Keratinocyte (primary cell): ENCODE data around the gene BCAP31. TPM values are rescaled to one million over a fixed set of nuclear protein-coding genes. Genes with fewer than 3 reads are reported as not detected.

Source experiments
- DNase-seq: peaks from one replicate; pipeline ENCODE4 v3.0.0-alpha.2; 2011; ENCODE audit warnings: low read depth, missing footprints, low spot score
- FAIRE-seq: peaks from 2 replicates; lab custom pipeline; 2011; peaks lifted over from hg19 to GRCh38; lab: Jason Lieb, UNC
- H2AFZ ChIP-seq: 2 replicates; pipeline ENCODE4 v1.6.0; 2012; ENCODE audit warnings: low read length, control low read depth, inconsistent platforms; ENCODE audit not compliant: control insufficient read depth
- H3K27ac ChIP-seq: 2 replicates; pipeline ENCODE4 v1.5.1; 2011; ENCODE audit warnings: low read length; ENCODE audit not compliant: control insufficient read depth, insufficient read depth
- H3K27me3 ChIP-seq: 3 replicates; pipeline ENCODE4 v1.6.0; 2011; ENCODE audit warnings: low read length; ENCODE audit not compliant: control insufficient read depth, insufficient read depth; ENCODE audit errors: extremely low read depth
- H3K36me3 ChIP-seq, 2 experiments: 2 replicates in 1 of 2; 3 replicates in 1 of 2; pipeline ENCODE4 v1.5.1; 2011; ENCODE audit warnings: low read length in 2 of 2, mild to moderate bottlenecking in 1 of 2; ENCODE audit not compliant: control insufficient read depth in 2 of 2, insufficient read depth in 2 of 2; ENCODE audit errors: extremely low read depth in 1 of 2
- H3K4me1 ChIP-seq: 3 replicates; pipeline ENCODE4 v1.5.1; 2011; ENCODE audit warnings: low read length; ENCODE audit not compliant: control insufficient read depth, insufficient read depth; ENCODE audit errors: extremely low read depth
- H3K4me2 ChIP-seq: 3 replicates; pipeline ENCODE4 v1.6.0; 2011; ENCODE audit warnings: low read depth, low read length; ENCODE audit not compliant: control insufficient read depth, insufficient read depth; ENCODE audit errors: extremely low read depth
- H3K4me3 ChIP-seq, 3 experiments: fragments of 200-600 bp in 1 of 3; sonication (generic) in 1 of 3; 2 replicates in 2 of 3; 3 replicates in 1 of 3; pipeline ENCODE4 v1.5.1; 2011 to 2016; ENCODE audit warnings: low read length in 3 of 3, mild to moderate bottlenecking in 3 of 3, control low read depth in 2 of 3, inconsistent platforms in 1 of 3, low read depth in 1 of 3, mixed read lengths in 1 of 3, mixed run types in 1 of 3, moderate library complexity in 1 of 3; ENCODE audit not compliant: control insufficient read depth in 2 of 3, insufficient read depth in 2 of 3; ENCODE audit errors: extremely low read depth in 1 of 3
- H3K79me2 ChIP-seq: 2 replicates; pipeline ENCODE4 v1.6.0; 2012; ENCODE audit warnings: low read length; ENCODE audit not compliant: control insufficient read depth, insufficient read depth
- H3K9ac ChIP-seq: 3 replicates; pipeline ENCODE4 v1.6.0; 2011; ENCODE audit warnings: low read length; ENCODE audit not compliant: control insufficient read depth, insufficient read depth; ENCODE audit errors: extremely low read depth
- H3K9me1 ChIP-seq: 3 replicates; pipeline ENCODE4 v1.6.0; 2011; ENCODE audit warnings: low read length; ENCODE audit not compliant: control insufficient read depth, insufficient read depth; ENCODE audit errors: extremely low read depth
- H3K9me3 ChIP-seq: 2 replicates; pipeline ENCODE4 v1.5.1; 2012; ENCODE audit warnings: low read depth, low read length; ENCODE audit not compliant: control insufficient read depth
- H4K20me1 ChIP-seq: 3 replicates; pipeline ENCODE4 v1.6.0; 2011; ENCODE audit warnings: low read length; ENCODE audit not compliant: control insufficient read depth, insufficient read depth; ENCODE audit errors: extremely low read depth
- EZH2 ChIP-seq: IDR thresholded peaks from one replicate; pipeline ENCODE4 v1.6.1; 2012; ENCODE audit warnings: inconsistent platforms, mild to moderate bottlenecking, low read length, moderate library complexity
- dilution Hi-C: fragments of 300-500 bp; cut with MboI; formaldehyde crosslinking; loops from one replicate; pipeline ENCODE4 v1.7.0; 2020; ENCODE audit warnings: low sequenced_read_pairs; ENCODE audit not compliant: extremely low pct_ligation_motif_present
- polyA plus RNA-seq, 5 experiments: library from polyadenylated mRNA; depleted of rRNA in 3 of 5; stranded (reverse) in 3 of 5; stranded (forward) in 1 of 5; unstranded in 1 of 5; fragments of >200 nt; gene quantifications; 1 replicate in 1 of 5; 2 replicates in 3 of 5; 3 replicates in 1 of 5; pipeline versions ENCODE4 v1.2.1 to v1.2.3, GENCODE V29; 2011 to 2012; ENCODE audit warnings: missing spikeins in 2 of 5, low read depth in 1 of 5, low replicate concordance in 1 of 5
- TF ChIP-seq, protein P1 (sequence below), 3 experiments: IDR thresholded peaks in 1 of 3; conservative IDR thresholded peaks in 1 of 3; optimal IDR thresholded peaks in 1 of 3; 2 replicates in 2 of 3; 3 replicates in 1 of 3; pipeline versions ENCODE3 to v1.5.1; 2011; ENCODE audit warnings: low read length in 3 of 3, mild to moderate bottlenecking in 3 of 3, moderate library complexity in 2 of 3, control low read depth in 1 of 3, inconsistent platforms in 1 of 3; ENCODE audit not compliant: insufficient read depth in 2 of 3; ENCODE audit errors: extremely low read depth in 1 of 3

The BCAP31 gene
- polyA plus RNA-seq, 1 donor (not counting 4 experiments of a cell fraction or from before 2014, with no cell fraction given), result 262 TPM

DNA sequence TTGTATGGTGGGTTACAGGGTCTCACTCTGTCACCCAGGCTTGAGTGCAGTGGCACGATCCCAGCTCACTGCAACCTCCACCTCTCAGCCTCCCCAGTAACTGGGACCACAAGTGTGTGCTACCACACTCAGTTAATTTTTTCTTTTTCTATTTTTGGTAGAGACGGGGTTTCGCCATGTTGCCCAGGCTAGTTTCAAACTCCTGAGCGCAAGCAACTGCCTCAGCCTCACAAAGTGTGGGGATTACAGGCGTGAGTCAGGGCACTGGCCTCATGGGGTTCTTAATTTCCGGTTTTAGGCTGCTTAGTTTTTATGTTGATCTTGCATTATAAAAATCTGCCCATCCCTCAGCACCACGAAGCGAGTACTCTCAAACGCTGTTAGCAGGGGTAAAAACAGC is 6.7 kb downstream of the BCAP31 start:
- Histone ChIP-seq H3K9me3 (no peaks in the 10 kb centered on the region), H3K27ac (no peak overlapping the region), H2AFZ (no peak overlapping the region), H3K36me3 (peaks cover 7 to 14% of the 10 kb centered on the region in 2 experiments), H4K20me1 (peaks cover 2% of the 10 kb centered on the region), H3K4me1 (peaks cover 26% of the 10 kb centered on the region), H3K79me2 (peaks cover 27% of the 10 kb centered on the region), H3K9ac (no peak overlapping the region), H3K9me1 (no peaks in the 10 kb centered on the region), H3K4me3 (no peak overlapping the region), H3K4me2 (no peak overlapping the region), H3K27me3 (no peaks in the 10 kb centered on the region)
- no peak for FAIRE-seq
- no peak for TF ChIP-seq EZH2
- TF ChIP-seq, protein P1, sequence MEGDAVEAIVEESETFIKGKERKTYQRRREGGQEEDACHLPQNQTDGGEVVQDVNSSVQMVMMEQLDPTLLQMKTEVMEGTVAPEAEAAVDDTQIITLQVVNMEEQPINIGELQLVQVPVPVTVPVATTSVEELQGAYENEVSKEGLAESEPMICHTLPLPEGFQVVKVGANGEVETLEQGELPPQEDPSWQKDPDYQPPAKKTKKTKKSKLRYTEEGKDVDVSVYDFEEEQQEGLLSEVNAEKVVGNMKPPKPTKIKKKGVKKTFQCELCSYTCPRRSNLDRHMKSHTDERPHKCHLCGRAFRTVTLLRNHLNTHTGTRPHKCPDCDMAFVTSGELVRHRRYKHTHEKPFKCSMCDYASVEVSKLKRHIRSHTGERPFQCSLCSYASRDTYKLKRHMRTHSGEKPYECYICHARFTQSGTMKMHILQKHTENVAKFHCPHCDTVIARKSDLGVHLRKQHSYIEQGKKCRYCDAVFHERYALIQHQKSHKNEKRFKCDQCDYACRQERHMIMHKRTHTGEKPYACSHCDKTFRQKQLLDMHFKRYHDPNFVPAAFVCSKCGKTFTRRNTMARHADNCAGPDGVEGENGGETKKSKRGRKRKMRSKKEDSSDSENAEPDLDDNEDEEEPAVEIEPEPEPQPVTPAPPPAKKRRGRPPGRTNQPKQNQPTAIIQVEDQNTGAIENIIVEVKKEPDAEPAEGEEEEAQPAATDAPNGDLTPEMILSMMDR (optimal IDR thresholded peaks at IDR 0.05 in 1 of 3, IDR thresholded peaks at IDR 0.05 in 1 of 3, conservative IDR thresholded peaks at IDR 0.05 in 1 of 3; ENCODE audit: extremely low read depth in 1 of 3, insufficient read depth in 2 of 3, low read length in 3 of 3), result no peak
- dilution Hi-C loops, result no loop called here
- no peak for DNase-seq

DNA sequence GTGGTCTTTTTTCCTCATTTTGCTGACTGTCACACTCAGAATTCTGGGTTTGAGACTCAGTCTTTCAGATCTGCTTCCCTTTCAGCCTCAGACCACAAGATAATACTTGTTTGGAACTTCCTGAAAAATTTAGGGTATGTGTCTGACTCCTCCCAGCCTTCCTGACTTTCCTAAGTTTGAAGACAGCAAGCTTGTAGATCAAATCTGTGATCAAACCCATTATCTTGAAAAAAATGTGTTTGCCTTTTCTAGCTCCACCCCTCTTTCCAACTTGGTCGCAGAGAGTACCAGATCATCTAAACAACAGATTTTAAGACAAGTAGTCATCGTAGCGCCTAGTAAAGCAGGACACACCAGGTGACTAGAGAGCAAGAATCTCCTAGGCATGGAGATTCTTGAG is 9.9 kb downstream of the BCAP31 start:
- FAIRE-seq, result no peak
- no peak overlapping the region for H3K27ac ChIP-seq
- dilution Hi-C loops, result no loop called here
- H3K79me2 ChIP-seq, result peaks cover 12% of the 10 kb centered on the region
- peak overlapping the region; percentile 38 for H3K4me2 ChIP-seq
- H3K9ac ChIP-seq, result no peak overlapping the region
- no peaks in the 10 kb centered on the region for H4K20me1 ChIP-seq
- H3K9me1 ChIP-seq, result no peaks in the 10 kb centered on the region
- no peak for DNase-seq
- no peak overlapping the region for H3K4me3 ChIP-seq
- H2AFZ ChIP-seq, result no peak overlapping the region
- no peaks in the 10 kb centered on the region for H3K27me3 ChIP-seq
- H3K9me3 ChIP-seq, result no peaks in the 10 kb centered on the region
- H3K4me1 ChIP-seq, result peaks cover 21% of the 10 kb centered on the region
- TF ChIP-seq, protein P1 (optimal IDR thresholded peaks at IDR 0.05 in 1 of 3, IDR thresholded peaks at IDR 0.05 in 1 of 3, conservative IDR thresholded peaks at IDR 0.05 in 1 of 3; ENCODE audit: extremely low read depth in 1 of 3, insufficient read depth in 2 of 3, low read length in 3 of 3), result no peak
- no peak for TF ChIP-seq EZH2
- H3K36me3 ChIP-seq, result peaks cover 7 to 13% of the 10 kb centered on the region in 2 experiments
